HG02642 (cell line): ENCODE results near the gene QSOX1.

Source experiments
- ATAC-seq: cut with Tn5 transposase; IDR thresholded peaks from one replicate; pipeline ENCODE4 v1.9.1; 2021; ENCODE audit warnings: mild to moderate bottlenecking; ENCODE audit not compliant: unreplicated experiment, poor library complexity

QSOX1 gene

DNA sequence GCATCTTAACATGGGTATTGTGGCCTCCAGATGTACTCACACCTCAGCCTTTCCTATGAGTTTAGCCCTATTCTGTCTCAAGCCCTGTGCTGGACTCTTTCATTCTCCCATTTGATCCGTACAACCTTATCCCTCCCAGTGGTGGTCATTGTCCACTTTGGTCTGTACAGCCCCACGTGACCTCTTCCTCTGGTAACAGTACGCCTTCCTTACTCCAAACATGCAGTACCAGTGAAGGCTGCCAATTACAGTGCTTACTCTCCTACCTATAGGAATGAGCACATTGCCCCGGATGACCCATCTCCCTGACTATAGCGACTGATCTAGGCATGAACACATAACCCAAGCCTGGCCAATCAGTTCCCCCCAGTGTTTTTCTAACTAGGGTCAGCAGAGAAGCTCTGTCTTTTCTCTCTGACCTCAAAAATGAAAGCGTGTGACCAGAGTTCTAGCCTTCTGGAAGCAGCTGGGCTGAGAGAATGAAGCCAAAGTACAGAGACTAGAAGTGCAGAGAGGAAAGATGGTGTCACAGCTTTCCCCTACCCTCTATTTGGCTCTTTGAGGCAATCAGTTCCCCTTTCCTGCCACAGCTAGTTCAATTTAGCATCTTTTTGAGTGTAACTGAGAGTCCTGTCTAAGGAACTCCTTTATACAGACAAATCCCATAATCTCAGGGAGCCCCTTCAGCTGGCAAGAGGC is 9.9 kb upstream of the QSOX1 start:
- no peak for ATAC-seq

DNA sequence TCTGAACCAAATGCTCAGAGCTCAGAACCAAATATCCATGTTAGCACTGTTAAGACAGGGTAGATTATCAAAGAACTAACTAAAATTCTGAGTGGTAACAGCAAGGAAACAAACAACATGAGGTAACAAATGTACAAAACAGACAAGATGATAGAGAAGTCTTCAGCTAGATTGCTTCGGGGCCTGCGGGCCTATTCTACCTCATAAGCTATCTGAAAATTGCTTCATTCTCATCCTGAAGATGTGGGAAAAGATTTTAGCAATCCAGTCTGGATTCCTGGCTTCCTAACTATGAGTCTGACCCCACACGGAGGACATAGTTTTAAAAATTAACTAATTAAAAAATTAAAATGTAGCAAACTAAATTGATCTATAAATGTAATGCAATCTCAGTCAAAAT is 9.2 kb upstream of the QSOX1 start:
- ATAC-seq: no peak

DNA sequence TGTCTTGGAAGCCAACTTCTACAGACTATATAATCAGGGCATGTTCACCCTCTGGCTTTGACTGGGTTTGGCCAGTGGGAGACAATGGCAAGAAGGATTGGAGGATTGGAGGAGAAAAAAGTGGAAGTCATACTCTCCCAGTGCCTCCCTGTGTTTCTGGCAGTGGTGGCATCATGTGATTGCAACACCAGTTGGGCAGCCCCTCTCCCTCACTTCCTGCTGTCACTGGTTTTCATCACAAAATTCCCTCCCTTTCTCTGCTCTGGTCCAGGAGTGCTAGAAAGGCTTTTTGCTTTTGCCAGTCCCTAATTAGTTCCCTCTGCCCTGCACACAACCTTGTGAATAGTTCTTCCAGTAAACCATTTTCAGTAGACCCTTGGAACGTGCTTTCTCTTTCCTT is 3.7 kb upstream of the QSOX1 start:
- ATAC-seq: no peak

DNA sequence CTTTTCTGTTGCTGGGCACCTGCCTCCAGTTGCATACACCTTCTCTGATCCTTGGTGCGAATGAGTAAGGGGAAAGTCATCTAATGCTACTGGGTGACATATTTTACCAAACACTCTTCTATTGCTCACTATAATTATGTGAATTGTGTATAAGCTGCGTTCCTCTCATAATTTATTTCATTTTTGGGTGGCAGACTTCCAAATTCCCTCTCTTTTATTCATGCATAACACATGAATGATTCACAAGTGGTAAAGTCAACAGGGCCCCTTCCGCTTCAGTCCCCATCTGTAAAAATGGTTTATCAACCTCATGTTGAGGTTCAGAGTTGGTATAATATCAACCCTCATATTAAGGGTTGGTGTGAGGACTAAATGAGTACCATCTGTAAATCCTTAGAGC is 3.2 kb upstream of the QSOX1 start:
- ATAC-seq: no peak

DNA sequence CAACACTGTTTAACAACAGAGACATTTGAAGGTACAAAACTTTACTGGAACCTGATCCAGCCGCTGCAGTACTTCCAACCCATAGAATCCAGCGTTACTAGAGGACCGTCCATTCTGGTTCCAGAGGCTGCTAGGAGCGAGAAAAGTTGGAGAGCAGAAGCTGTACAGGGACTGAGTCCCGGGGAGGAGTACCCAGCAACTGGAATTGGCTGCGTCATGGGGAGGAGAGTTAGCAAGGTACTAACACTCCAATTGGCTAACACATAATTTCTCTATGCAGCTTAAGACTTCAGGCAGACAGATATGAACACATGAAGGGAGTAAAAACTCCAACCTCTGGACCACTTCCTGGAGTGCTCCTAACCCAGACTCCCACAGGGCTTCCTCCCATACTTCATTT is 2.1 kb upstream of the QSOX1 start:
- no peak for ATAC-seq

DNA sequence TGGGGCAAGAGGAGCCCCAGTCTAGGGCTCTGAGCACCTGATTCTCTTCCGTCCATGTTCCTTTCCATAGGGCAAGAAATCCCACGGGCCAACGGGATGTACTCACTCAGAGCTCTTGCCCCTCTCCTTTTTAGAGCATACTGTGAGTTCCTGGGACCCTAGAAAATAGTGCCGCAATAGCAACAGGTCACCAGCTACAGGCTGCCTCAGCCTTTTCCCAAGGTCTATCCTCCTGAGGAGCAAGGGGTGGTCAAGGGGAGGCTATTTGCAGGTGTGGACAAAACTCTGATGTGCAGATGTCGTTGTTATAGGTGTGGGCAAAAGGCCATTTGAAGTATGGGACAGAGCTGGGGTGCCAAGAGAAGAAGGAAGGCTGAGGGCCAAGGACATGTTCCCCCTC is 1.6 kb upstream of the QSOX1 start:
- ATAC-seq: no peak

DNA sequence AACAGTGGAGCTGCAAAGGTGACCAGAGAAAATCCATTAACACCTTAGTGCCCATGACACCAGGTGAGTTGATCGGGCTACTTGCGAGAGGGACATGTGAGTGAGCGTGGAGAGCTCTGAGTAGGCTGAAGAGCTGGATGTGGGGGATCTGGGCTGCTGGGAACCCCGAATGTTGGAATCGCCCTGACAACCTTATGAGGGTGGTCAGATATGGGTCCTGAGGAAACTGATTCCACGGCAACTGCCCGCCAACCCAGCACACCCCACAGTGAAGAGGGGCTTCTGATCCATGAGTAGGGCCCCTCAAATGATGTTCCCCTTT is 705 bp upstream of the QSOX1 start:
- ATAC-seq: no peak

DNA sequence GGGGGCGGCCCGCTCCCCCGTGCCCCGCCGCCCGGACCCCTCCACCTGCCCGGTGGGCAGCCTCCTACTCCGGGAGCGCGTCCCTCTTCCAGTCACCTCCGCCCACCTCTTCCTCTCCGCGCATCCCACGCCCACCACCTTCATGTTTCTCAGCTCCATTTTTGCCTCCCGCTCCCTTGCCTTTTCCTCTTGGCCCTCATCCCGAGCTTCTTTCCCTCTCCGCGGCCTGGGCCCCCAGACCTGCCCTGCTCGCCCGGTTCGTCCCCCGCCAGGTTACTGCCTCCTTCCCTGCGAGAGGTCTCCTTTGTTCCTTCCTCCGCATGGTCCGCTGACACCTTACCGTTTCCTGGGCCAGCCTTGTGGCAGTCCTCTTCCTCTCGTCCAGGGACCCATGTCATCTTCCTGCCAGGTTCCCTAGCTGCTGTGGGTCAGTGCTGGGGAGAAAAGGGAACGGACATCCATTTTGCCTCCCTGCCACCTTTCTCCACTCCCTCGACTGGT is 563 bp downstream of the QSOX1 start:
- no peak for ATAC-seq

DNA sequence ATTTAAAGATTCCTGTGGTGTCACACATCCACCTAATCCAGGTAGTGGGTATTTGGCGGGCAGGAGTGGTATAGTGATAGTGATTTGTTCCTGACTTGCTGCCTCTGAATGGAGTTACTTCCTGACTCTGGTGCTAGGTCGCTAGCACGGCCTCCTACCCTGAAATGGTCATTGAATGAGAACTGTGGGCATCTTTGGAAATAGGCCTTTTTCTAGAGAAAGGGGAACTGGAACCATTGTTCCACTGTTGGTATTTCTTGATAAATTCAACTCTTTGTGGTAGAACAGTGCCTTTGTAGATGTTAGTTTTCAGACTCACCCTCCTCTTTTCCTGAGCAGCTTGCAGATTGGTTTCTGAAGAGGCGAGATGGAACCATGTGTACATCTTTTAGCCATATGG is 1.5 kb downstream of the QSOX1 start:
- no peak for ATAC-seq

DNA sequence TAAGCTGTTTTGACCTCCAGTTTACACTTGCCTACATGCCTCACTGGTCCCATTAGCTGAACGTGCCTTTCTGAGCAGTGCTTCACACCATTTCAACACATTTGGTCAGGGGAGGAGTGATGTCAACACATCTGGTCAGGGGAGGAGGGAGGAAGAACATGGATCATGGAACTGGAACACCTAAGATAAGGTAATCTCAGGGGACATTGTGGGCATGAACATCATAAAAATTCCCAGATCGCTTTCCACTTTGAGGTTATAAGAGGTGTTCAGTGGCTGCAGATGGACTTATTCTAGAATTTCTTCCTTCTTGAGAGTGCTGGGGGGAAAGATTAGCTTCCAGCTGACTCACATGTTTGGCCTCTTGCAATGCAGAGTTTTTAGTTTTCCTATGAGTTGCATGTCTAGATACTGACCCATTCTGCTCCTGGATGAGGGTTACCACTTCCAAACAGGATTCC is 2.0 kb downstream of the QSOX1 start:
- no peak for ATAC-seq

DNA sequence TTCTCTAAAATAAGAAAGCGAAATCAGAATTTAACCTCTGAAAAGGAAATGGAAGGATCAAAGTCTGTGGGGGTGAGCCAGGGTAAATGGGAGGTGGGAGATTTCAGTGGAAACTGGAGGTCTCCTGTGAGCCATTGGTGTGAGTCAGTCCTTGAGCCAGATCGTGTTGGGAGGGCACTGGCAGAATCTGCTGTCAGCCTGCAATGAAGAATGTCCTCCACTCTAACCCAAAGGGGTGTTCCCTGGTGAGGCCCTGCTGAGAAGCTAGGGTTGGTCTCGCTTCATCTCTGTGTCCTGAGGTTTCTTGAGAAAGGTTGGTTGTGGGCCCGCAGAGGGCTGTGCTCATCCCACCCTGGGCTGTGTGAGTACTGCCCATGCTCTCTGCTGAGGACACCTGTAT is 2.4 kb downstream of the QSOX1 start:
- no peak for ATAC-seq

DNA sequence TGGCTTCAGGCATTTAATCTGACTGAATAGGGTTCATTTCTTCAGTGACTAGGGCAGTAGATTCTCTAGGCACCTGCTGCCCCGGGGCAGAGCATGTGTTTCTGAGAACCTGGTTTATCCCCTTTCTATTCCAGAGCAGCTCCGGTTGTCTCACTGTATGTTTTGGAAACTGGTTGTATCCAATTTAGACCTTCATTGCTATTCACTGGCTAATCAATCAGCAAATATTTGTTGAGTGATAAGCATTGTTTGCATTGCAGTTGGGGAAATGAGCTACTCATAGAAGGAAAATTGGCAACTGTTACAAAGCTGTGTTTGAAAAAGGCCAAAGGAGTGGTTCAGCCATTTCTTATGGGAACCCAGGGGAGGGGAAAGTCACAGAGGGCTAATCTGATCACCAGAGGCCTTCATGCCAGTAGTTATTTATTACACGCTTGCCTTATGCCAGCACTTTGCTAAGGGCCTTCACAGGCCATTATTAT is 2.9 kb downstream of the QSOX1 start:
- no peak for ATAC-seq

DNA sequence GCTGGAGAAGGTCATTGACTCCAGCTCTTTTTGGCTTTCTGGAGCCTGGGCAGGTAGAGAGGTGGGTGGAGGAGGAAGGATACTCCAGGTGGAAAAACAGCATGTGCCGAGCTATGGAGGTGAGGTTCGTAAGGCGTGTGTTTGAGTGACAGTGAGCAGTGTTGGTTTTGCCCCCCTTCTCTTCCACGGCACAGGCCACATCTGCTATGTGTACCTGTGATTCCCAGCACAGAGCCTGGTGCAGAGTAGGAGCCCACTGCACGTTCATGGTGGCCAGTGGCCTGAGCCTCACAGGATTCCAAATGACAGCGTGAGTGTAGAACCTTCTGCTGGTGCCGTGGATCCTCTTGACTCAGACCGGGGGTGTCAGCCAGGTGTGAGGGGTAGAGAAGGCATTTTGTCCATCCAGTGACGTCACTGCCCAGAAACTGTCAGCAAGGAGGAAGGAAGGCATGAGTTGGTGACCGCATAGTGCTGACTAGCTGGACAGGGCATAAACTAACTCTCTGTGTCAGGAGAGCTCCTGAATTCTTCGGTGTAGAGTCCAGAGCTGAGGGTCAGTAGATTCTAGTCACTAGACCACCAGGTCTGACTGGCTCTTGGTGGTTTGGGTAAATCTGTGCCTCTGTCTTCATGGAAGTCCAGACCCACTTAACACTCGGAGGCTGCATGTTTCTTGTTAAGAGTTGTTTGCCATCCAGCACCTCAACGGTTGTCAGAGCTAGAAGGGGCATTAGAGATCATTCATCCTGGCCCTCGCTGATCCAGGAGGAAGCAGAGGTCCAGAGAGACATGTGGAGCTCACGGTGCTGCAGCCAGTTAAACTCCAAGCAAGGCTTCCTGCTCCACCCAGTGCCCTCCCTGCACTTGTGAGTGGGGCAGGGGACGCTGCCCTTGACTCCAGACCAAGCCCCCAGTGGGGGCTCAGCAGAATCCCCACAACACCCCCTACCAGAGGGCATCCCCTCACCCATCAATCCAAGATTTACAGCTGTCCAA is 3.8 kb downstream of the QSOX1 start:
- no peak for ATAC-seq

DNA sequence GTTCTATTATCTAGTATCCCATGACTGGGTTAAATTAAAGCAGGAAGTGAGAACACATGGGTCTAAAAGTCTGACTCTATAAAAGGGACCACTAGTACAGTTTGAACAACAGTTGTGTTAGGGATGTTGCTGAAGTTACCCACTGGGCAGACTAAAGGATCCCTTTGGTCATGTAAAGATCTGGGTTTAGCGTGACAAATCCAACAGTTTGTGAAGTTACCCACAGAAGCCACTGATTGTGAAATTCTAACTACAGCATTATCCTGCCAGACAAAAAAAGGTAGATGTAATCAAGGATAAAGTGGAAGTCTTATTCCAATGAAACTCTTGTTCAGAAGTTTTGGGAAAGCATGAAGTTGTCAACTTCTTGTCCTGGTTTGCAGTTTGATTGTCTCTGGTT is 5.7 kb downstream of the QSOX1 start:
- ATAC-seq: no peak

DNA sequence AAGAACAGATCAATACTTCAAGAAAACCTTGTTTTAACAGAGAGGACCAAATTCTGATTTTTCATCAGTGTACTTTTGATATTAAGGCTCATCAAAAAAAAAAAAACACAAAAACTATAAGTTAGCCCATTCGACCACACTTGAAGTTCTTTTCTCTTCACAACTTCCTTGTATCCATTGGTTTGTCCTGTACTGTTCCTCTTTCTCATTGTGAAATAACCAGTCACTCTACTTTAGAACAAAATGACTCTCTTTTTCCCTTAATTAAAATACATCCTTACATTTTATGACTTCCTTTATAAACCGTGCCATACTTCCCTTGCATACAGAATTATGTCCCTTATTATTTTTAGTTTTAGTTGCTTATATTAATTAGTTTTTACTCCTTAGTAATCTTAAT is 8.4 kb downstream of the QSOX1 start:
- no peak for ATAC-seq

DNA sequence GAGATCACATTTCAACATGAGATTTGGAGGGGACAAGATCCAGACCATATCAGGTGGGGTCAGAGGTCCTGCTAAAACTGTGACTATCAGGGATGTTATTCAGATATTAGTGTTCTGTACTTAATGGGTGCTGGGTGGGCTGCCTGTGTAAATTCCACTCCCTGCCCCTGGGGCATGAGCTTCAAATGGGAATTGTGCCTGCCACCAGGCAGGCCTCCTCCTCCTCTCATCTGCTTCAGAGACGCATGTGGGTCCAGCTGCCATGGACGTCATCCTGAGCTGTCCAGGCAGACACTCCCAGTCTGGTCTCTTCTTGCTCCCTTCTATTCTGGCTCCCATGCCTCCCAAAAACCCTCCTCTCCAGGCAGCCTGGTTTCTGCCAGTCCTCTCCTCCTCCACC is 10.4 kb downstream of the QSOX1 start:
- ATAC-seq: no peak

DNA sequence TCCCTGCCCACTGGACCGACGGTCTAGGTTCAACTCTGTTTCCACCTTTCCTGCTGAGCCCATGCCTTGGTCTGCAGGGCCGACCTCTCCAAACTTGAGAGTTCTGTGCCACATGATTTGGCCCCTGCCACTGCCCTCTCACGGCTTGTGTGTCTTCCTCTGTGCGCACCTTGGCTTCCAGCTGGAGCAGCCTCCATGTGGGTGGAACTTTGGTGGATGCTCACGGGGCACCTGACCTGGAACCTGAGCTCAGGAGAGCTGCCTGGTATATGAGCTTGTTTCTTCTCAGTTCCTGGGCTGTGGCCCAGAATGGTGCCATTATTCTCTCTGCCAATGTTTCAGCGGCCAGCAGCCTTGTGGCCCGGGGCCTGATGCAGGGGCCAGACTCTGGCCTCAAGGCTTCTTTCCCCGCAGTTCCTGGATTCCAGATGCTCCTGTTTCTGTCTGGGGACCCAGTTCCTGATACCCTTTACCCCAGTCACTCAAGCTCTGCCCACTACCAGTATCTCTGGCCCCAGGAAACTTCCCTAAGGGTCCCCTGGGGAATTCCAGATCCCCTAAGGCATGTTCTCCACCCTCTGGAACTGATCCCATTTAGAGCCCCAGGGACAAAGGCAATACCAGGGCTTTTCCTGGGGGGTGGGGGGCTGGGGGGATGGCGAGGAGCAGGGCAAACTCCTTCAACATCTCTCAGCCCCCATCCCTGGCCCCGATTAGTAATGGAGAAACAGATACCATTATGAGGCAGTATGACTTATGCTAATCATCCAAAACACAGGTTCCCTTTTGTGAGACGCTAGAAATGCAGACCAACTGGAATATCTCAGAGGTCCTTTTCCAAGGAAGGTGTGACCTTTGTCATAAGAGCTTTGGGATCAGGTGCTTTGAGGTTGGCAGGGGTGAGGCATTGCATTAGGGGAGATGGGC is 11.1 kb downstream of the QSOX1 start:
- ATAC-seq: no peak

DNA sequence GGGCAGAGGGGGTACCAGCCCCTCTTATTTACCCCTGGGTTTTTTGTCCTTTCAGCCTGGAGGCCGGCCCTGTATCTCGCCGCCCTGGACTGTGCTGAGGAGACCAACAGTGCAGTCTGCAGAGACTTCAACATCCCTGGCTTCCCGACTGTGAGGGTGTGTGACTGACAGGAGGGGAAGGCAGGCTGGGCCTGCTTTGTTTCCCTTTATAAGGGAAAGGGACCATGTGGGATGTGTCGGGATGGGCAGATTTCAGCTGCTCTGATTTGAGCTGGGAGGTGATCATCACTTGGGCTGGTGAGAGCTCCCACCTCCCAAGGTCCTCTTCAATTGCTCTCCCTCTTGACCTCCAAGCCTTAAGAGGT is 11.7 kb downstream of the QSOX1 start:
- ATAC-seq: no peak

DNA sequence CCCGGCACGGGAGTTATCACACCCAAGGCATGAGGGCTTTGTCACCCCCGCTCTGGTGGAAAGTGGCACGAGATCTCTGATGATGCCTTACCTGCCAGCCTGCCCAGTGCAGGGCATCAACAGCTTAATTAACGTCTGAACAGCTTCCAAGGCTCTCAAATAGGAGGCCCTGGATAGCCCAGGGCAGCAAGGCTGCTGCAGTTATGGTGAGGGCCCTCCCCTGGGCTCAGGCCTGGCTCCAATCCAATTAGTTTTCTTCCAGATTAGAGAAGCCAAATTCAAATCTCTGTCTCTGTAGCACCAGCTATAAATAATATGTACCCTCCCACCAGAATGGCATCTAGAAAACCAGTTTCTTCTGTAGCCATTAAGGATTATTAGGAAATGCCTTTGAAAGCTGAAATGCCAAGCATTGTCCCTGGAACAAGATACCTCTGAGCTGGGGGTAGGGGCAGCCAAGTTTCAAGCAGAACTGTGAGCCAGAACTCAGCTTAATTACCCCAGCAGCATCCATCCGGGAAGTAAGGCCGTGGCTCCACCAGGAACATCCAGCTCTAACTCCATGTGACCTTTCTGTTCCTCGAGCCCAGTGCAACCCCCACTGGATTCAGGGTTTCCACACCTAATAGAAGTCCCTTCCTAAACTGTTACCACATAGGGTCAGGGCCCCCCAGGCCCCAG is 12.5 kb downstream of the QSOX1 start:
- ATAC-seq: no peak
